DND-41 (cell line): ENCODE measurements around the gene TOPAZ1.

Source experiments
- ATAC-seq: fragments of 200-7000 bp; cut with Tn5 transposase; 3 replicates; pipeline ENCODE4 v1.9.1; 2021; ENCODE audit warnings: low read depth; ENCODE audit not compliant: insufficient read depth
- DNase-seq: peaks from one replicate; pipeline ENCODE4 v3.0.0-alpha.2; 2020
- H2AFZ ChIP-seq: 2 replicates; pipeline ENCODE4 v1.6.0; 2012; ENCODE audit warnings: low read depth, low read length
- H3K27ac ChIP-seq: 2 replicates; pipeline ENCODE4 v1.5.1; 2012; ENCODE audit warnings: low read length, inconsistent platforms
- H3K27me3 ChIP-seq: fragments of 200-600 bp; sonication (generic); 2 replicates; pipeline ENCODE4 v1.6.0; 2012; ENCODE audit warnings: low read length, mild to moderate bottlenecking, inconsistent platforms; ENCODE audit not compliant: insufficient read depth, poor library complexity
- H3K36me3 ChIP-seq: 2 replicates; pipeline ENCODE4 v1.5.1; 2012; ENCODE audit warnings: low read length, inconsistent platforms; ENCODE audit not compliant: insufficient read depth
- H3K4me1 ChIP-seq: 2 replicates; pipeline ENCODE4 v1.5.1; 2012; ENCODE audit warnings: mild to moderate bottlenecking, low read length; ENCODE audit not compliant: insufficient read depth
- H3K4me2 ChIP-seq: 2 replicates; pipeline ENCODE4 v1.6.0; 2012; ENCODE audit warnings: mild to moderate bottlenecking, moderate library complexity, low read length, inconsistent platforms; ENCODE audit not compliant: insufficient read depth
- H3K4me3 ChIP-seq, 2 experiments: fragments of 200-600 bp in 1 of 2; shearing (Covaris generic) in 1 of 2; 2 replicates each; pipeline ENCODE4 v1.5.1; 2012 to 2016; ENCODE audit warnings: inconsistent platforms in 2 of 2, low read length in 2 of 2, mild to moderate bottlenecking in 2 of 2, low read depth in 1 of 2, moderate library complexity in 1 of 2
- H3K79me2 ChIP-seq: 2 replicates; pipeline ENCODE4 v1.6.0; 2012; ENCODE audit warnings: low read length, inconsistent platforms; ENCODE audit not compliant: insufficient read depth
- H3K9ac ChIP-seq: 2 replicates; pipeline ENCODE4 v1.6.0; 2012; ENCODE audit warnings: low read depth, mild to moderate bottlenecking, inconsistent platforms, low read length, moderate library complexity
- H3K9me3 ChIP-seq: 2 replicates; pipeline ENCODE4 v1.5.1; 2012; ENCODE audit warnings: low read length, moderate library complexity, mild to moderate bottlenecking, inconsistent platforms; ENCODE audit not compliant: insufficient read depth, severe bottlenecking
- H4K20me1 ChIP-seq: 2 replicates; pipeline ENCODE4 v1.6.0; 2012; ENCODE audit warnings: low read length; ENCODE audit not compliant: insufficient read depth
- CTCF ChIP-seq: IDR thresholded peaks from 2 replicates; pipeline ENCODE4 v1.5.1; 2012; ENCODE audit warnings: borderline replicate concordance, low read length, moderate library complexity, mild to moderate bottlenecking; ENCODE audit not compliant: poor library complexity, severe bottlenecking; ENCODE audit errors: extremely low read depth
- EZH2 ChIP-seq: IDR thresholded peaks from 3 replicates; pipeline ENCODE4 v1.6.1; 2012; ENCODE audit warnings: borderline replicate concordance, low read depth, mild to moderate bottlenecking, moderate library complexity, low read length, inconsistent platforms; ENCODE audit not compliant: severe bottlenecking

TOPAZ1 gene

DNA sequence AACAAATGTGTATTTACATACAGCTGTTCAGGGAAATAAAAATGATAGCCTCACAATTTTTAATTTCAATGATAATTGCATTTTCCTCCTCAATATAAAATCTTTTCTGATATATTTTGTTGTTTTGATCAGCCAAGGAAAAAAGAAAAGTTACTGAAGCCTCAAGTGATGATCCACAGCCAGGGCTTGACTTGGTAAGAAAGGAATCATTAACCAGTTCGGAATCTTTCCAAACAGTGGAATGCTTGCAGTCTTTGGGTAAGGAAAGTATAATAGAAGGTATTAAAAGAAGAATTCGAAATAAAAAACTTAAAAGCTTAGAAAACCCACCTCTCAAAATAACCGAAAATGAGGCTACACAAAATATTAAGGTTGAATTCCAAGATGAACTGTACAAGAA is 1.0 kb downstream of the TOPAZ1 start:
- H3K27me3 ChIP-seq: peaks cover 5% of the 10 kb centered on the region
- H3K4me3 ChIP-seq: no peak overlapping the region
- no peaks in the 10 kb centered on the region for H3K79me2 ChIP-seq
- no peaks in the 10 kb centered on the region for H3K4me1 ChIP-seq
- H3K36me3 ChIP-seq: no peaks in the 10 kb centered on the region
- H3K9me3 ChIP-seq: no peaks in the 10 kb centered on the region
- no peak overlapping the region for H3K27ac ChIP-seq
- ATAC-seq: no peak
- no peak for TF ChIP-seq EZH2
- TF ChIP-seq CTCF: no peak
- no peak overlapping the region for H2AFZ ChIP-seq
- H3K4me2 ChIP-seq: no peak overlapping the region
- no peak overlapping the region for H3K9ac ChIP-seq
- no peak for DNase-seq
- no peaks in the 10 kb centered on the region for H4K20me1 ChIP-seq

GRCh38 chr3:44248152-44248551 is 6.5 kb downstream of the TOPAZ1 start:
- Histone ChIP-seq H4K20me1 (no peaks in the 10 kb centered on the region), H3K4me2 (no peak overlapping the region), H3K79me2 (no peaks in the 10 kb centered on the region), H3K4me1 (no peaks in the 10 kb centered on the region), H3K36me3 (no peaks in the 10 kb centered on the region), H3K9ac (no peak overlapping the region), H3K27ac (no peak overlapping the region), H2AFZ (no peak overlapping the region), H3K9me3 (no peaks in the 10 kb centered on the region), H3K27me3 (peaks cover 4% of the 10 kb centered on the region), H3K4me3 (no peak overlapping the region)
- ATAC-seq: no peak
- DNase-seq: no peak
- no peak for TF ChIP-seq CTCF

DNA sequence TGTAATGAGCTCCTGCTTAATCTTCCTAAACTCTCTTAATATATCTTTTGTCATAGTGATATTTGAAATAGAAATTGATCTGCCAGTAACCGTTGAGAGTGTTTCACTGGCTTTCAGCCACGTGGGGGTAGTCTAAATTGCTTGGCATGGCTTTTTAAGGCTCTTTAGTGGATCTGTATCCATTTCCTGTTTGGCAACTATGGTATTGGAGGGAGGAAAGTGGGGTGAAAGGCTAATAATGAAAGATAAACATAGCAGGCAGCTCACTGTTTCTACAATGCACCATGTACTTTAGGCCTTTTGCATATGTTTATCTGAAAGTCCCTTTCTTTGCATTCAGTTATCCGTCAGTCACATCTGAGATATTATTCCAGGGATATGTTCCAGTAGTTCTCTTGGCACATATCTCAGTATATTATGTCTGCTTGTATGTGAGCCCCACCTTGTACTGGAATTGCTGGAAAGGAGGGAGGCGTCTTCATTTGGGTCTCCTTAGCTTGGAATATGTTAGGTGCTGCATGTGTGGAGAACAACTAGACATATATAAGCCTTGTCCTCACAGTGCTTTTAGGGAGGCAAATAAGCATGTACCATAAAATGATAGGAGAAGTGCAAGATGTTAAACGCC is 10.8 kb downstream of the TOPAZ1 start:
- Histone ChIP-seq H3K4me1 (no peaks in the 10 kb centered on the region), H3K9me3 (no peaks in the 10 kb centered on the region), H3K27ac (no peak overlapping the region), H3K36me3 (no peaks in the 10 kb centered on the region), H3K27me3 (peaks cover 4% of the 10 kb centered on the region), H3K4me2 (no peak overlapping the region), H2AFZ (no peak overlapping the region), H3K79me2 (no peaks in the 10 kb centered on the region), H3K4me3 (no peak overlapping the region), H3K9ac (no peak overlapping the region), H4K20me1 (no peaks in the 10 kb centered on the region)
- TF ChIP-seq EZH2: no peak
- TF ChIP-seq CTCF: no peak
- DNase-seq (no peak), ATAC-seq (no peak)

DNA sequence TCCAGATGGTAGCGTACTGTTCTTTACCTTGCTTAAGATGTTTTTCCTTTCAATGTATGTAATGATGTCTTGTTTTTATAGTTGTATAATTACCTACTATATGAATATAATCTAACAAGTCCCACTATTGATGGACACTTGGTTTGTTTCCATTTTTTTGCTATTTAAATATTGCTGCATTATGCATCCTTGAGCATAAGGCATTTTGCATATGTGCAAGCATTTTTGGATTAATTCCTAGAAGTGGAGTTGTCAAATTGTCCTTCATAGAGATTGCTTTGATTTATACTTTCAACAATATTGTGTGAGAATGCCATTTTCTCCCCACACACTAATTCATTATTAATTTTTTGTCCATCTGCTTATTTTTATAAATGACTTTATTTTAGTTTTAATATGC is 17.7 kb downstream of the TOPAZ1 start:
- Histone ChIP-seq H3K79me2 (no peaks in the 10 kb centered on the region), H3K36me3 (no peaks in the 10 kb centered on the region), H3K27ac (no peak overlapping the region), H3K27me3 (peaks cover 7% of the 10 kb centered on the region), H3K4me2 (no peak overlapping the region), H4K20me1 (no peaks in the 10 kb centered on the region), H3K4me3 (no peak overlapping the region), H2AFZ (no peak overlapping the region), H3K9me3 (no peaks in the 10 kb centered on the region), H3K9ac (no peak overlapping the region), H3K4me1 (no peaks in the 10 kb centered on the region)
- ATAC-seq (no peak), DNase-seq (no peak)
- TF ChIP-seq CTCF: no peak
- no peak for TF ChIP-seq EZH2
